GM21619 (cell line): ENCODE results near the gene MGLL.

Source experiments
- ATAC-seq: cut with Tn5 transposase; IDR thresholded peaks from one replicate; pipeline ENCODE4 v1.9.1; 2021; ENCODE audit not compliant: unreplicated experiment

MGLL gene

DNA sequence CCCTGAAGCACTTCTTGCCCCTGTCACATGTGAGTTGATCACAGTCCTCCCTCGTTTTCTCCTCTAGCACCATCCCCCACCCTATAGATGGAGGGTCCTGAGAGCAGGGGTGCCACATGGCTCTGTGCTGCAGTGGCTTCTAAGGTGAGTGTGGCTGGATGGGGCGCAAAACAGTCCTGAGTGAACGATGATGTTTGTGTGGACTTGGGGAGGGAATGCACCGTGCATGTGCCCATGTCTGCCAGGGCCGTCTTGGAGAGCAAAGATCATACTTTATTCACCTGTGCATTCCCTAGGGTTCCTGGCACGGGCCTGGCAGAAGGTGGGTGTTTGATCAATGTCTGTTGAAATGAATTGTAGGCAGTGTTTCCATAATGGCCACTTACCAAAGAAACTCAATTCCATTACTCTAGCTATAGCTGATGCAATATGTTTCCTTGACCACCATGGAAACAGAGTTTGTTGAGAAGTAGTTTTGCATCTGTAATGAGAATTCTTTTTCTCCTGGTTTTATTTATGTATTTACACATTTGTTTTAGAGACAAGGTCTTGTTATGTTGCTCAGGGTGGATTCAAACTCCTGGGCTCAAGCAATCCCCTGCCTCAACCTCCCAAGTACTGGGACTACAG is 91.5 kb downstream of the MGLL start:
- no peak for ATAC-seq

DNA sequence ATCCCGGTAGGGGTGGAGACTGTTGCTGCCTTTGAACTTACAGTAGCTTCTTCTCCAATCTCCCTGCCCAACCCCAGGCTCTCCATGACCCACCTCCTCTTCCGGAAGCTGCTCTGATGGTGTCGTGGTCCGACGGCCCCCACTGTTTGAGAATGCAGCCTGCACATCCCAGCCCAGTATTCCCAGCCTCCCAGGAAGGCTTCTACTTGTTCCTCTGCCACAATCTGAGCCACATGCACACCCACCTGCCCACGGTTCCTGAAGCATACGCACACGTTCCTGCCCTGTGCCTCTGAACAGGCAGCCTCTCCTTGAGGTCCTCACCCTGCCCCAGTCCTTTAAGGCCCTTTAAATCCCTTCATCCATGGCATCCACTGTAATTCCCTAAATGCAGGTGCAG is 92.1 kb downstream of the MGLL start:
- no peak for ATAC-seq

GRCh38 chr3:127729556-127730056 is 92.7 kb downstream of the MGLL start:
- no peak for ATAC-seq

- ATAC-seq: no peak
These were observed 93.8 kb downstream of the MGLL start for GRCh38 chr3:127728417-127729015.

GRCh38 chr3:127726894-127727293 is 95.4 kb downstream of the MGLL start:
- no peak for ATAC-seq

DNA sequence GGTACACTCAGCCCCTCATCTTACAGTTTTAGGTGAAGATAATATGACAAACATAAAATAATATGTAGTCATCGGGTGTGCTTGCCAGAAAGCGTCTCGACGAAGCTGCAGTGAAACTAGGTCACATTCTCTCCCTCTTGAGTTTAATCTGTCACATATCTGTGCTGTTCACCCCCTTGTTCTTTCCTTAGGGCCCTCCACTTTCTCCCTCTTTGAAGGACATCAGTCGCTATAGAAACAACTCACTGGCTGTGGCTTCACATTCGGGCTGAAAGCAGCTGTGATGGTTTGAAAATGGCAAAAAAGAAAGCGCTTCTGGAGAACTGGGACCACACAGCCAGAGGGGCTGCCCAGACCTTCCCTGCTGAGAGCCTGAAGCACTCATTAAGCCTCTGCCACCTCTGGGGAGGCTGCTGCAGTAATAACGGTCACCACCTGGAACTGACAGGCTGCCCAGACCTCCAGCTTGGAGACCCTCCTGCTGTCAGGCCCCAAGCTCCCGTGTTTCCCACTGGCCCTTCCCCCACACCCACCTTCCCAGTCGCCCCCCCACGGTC is 99.2 kb downstream of the MGLL start:
- no peak for ATAC-seq

- ATAC-seq: no peak
These were observed 100.1 kb downstream of the MGLL start for GRCh38 chr3:127722091-127722784.

- no peak for ATAC-seq
These were observed 101.1 kb downstream of the MGLL start for GRCh38 chr3:127720985-127721935.

DNA sequence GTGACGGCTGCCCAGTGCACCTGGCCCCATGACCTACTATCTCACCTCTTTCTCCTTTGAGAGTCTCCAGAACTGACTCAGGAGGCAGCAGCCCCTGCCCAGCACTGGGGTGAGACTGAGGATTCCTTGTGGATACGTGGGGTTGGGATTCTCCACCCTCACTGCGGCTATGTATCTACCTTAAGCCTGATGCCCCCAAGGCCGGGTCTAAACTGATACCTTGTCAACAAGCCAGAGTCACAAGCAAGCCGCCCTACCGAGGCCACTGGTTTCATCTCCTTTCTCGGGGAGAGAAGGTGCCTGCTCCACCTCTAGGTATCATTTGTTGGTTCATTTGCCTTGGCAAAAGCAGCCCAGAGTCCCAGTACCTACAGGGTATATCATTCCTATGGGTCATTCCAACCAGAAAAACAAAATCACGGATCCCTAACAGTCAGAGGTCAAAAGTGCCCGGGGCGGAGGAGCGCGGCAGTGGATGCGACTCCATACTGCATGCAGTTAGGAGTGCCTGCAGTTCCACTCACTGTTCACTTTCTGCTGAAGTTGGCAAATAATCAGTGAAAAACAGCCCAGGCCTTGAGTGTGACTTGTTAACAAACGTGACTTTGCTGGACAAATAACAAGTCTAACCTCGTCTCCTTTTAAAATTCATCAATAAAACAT is 102.0 kb downstream of the MGLL start:
- no peak for ATAC-seq

DNA sequence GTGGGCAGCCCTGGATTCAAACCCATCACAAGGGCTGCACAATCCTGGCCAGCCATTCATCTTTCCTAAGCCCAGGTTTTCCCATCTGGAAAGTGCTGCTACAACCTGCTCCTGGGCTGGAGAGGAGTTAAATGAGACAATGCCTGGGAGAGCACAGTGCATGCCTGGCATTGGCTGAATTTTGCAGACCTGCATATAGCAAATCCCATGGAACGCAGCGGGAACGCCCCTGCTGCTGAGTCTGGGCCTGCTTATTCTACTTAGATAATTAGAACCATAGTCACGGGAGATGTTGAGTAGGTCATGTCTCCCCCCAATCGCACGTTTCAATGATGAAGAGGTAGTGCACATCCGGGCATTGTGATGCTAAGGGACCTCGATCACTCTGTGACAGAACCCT is 102.9 kb downstream of the MGLL start:
- ATAC-seq: no peak

- ATAC-seq: no peak
These were observed 103.4 kb downstream of the MGLL start for GRCh38 chr3:127718916-127719290.

- ATAC-seq: no peak
These were observed 103.9 kb downstream of the MGLL start for GRCh38 chr3:127718245-127718915.

DNA sequence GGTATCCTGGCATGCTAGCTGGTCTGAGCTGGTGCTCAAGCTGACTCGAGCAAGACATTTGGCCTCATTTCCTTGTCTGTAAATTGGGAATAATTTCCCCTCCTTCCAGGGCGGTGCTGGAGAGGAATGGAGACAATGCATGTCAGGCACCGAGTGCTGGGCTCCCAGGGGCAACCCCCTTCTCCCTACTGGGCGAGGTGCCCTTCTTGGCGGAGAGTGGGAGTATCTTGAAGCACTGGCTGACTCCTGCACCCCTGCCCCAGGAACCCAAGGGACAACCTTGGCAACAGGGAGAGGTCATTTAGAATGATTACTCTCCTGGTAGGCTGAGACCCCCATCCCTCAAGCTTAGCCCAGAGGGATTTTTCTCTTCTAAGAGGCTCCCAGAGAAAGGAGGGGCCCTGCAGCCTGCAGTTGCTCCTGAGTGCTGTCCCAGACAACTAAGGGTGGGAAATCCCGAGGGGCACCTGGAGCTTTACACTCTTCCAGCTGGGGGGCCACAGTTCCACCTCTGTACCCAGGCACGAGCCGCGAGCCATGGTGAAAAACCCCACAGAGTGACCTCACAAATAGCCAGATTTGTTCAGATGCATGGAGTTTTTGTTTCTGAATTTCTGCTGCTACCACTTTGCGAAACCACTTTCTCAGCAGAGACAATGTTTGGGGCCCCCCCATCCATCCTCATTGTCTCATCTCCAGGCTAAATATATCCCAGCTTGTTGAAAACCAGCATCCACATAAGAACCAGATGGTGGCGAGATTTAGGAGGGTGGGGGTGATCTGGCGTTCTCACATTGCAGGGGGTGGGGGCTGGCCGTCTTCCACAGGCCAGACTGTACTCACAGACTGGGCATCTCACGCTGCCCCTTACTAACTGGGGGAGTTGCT is 104.7 kb downstream of the MGLL start:
- no peak for ATAC-seq

DNA sequence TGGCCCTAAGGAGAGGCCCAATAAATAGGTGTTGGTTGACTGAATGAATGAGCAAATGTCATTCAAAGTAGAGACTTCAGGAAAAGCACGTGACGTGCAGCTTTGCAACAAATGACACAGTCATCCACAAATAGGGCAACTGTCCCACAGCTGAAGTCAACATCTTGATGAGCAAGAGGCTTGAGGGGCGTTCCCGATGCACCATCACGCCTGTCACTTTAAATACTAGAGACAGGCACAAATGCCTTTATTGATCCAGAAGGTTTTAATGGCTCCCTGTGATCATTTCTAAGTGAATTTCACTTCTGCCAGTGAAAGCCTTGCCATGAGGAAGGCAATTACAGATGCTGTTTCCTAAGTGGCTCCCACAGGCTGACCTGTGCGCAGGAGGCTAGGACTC is 105.9 kb downstream of the MGLL start:
- no peak for ATAC-seq

DNA sequence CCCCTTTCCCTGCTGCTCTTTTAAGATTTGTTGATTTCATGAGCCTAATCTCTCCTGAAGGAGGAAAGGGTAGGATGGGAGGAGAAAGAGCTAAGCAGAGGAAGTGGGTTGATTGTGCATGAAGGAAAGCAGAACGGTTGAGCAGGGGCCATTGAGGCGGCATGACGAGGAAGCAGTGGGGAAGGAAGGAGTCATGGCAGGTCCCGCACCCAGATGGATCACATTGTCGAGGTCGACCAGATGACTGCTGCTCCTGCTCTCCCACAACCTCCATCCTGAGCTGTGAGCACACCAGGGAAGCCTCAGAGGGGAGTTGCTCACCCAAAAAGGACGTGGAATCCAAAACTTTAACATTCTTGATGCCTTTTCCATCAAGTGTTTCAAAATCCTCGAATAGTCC is 106.8 kb downstream of the MGLL start:
- no peak for ATAC-seq

DNA sequence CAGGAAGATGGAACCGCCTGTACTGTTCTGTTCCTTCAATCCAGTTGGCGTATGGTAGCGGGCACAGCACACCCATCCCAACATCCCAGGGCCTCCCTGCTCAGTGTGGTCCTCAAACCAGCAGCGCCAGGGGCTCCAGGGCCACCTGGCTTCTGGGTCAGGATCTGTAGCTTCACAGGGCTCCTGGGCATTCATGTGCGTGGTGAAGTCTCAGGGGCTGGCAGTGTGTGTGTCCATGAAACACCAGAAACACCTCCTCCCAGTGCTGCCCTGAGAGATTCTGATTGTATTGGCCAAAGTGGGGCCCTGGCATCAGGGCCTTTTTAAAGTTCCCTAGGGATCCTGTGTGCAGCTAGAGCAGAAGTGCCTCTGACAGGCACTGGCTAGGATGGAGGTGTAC is 107.4 kb downstream of the MGLL start:
- no peak for ATAC-seq

GRCh38 chr3:127714125-127714571 is 108.2 kb downstream of the MGLL start:
- ATAC-seq: no peak

DNA sequence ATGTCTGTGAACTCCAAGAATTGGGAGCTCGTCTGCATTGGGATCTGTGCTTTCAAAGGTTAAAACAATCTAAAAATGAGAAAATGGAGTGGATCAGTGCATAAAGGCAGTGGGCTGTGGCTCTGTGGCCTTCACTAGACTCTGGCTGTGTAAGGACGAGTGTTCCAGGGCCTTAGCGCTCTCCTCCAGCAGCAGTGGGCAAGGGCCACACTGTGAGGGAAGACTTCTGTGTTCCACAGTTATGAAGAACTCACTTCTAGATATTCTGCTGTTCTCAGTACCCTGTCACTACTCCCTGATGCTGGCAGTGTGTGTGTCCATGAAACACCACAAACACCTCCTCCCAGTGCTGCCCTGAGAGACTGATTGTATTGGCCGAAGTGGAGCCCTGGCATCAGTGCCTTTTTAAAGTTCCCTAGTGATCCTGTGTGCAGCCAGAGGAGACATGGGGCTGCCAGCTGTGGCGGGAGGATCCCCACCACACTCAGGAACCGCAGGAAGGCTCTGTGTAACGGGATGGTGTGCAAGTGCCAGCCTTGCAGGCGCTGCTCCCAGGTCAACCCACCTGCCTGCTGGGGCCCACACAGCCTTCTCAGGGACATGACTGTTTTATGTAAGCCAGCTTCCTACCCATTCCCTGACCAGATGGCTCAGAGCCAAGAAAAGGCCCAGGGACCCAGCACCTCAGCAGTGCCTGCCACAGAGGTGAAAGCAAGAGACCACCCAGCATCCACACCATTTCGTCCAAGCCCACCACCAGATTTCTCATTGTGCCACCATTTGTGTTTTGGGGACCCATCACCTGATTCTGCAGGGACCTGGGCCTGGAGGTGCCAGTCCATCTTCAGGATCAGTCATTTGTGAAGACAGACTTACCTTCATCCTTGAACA is 109.2 kb downstream of the MGLL start:
- no peak for ATAC-seq
